G401.6 (cell line): ENCODE results near the gene ALG11.
A peak's percentile ranks its signal among the peaks of the same experiment; 100 is the strongest.

Experiments used
- FAIRE-seq: peaks from 2 replicates; lab custom pipeline; 2012; peaks lifted over from hg19 to GRCh38; lab: Jason Lieb, UNC

The ALG11 gene

DNA sequence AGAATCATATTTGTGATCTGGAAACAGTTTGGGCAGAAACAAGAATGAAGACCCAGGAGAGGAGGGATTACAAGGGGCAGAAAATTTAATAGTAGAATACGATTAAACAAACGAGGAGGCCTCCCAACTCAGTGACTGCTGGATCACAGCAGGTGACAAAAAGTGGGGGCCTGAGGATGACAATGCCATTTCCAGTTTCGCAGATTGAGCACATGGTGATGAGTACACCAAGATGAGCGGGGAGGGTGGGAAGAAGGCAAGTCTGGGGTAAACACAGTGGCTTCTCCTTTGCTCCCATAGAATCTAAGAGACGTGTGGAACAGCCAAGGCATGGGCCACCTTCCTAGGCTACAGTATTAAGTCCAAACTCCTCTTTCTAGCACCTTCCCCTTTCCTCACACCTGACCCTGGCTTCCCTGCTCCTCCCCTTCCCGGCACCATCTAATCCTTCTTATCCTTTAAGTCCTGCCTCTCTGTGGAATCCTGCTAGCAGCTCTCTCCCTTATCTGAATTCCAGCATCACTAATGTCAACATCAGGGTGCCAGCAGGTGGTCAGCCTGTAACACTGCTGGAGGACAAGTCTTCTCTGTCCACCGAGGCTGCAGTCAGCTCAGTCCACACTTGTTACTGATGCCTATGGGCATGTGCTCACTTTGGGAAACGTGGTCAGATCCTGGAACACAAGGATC lies 14.4 kb upstream of the ALG11 start:
- FAIRE-seq = no peak

DNA sequence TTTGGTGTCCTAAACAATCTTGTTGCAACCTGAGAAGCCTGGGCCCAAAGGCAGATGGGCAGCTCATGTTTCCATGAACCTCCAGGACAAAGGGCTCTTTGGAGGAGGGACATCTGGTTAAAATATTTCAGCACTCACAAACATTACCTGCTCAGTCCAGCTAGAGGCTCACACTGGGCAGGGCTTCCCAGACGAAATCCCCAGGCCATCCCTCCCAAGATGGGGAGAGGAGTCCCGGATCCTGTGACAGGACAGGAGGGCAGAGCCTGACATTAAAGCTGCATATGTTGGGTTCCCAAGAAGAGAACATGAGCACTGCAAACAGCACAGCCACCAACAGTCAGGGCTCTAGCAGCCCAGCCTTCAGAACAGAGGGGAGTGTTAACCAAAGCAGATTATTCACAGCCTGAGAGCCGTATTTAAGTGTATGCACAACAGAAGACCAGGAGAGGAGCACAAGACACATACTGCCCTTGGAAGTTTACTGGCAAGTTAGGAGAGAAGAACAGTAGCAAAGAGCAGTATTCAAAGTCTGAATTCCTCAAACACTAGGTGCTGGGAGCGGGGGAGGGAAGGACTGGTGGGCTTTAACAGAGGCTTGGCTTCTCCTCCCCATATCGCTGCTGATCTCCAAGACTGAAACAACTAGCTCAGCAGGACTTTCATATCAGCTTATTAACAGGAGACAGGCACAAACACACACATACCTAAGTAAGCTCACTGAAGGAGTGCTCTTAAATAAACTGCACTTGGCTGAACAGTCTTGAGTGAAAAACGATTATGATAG lies 13.3 kb upstream of the ALG11 start:
- no peak for FAIRE-seq

DNA sequence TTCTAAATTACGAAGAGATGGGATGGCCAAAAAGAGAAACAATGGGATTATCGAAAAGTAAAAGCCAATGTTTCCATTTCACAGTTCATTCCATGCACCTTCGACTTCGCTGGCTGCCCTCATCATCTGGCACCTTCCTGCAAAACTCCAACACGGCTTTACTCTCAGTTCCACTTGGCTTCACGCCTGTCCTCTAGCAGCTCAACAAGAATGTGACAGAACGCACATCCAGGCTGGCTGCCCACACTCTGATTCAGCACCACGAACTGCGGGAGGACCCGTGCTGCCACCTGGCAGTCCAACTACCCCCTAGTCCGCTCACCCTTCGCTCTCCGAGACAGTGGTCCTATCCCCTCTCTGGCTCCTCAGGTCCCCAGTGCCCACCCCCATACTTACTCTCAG lies 12.7 kb upstream of the ALG11 start:
- no peak for FAIRE-seq

DNA sequence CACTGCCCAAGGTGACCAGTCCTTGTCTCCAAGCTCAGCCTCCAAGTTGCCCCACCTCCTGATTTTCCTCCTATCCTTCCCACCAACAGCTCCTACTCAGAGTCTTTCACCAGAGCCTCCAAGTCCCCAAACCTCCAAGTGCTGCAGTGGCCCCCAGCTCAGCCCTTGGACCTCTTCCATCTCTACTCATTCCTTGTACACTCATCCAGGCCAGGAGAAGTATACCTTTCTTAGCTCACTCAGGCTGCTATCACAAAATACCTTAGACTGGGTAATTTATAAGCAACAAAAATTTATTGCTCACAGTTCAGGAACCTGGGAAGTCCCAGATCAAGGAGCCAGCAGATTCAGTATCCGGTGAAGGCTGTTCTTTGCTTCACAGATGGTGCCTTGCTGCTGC lies 12.3 kb upstream of the ALG11 start:
- no peak for FAIRE-seq

DNA sequence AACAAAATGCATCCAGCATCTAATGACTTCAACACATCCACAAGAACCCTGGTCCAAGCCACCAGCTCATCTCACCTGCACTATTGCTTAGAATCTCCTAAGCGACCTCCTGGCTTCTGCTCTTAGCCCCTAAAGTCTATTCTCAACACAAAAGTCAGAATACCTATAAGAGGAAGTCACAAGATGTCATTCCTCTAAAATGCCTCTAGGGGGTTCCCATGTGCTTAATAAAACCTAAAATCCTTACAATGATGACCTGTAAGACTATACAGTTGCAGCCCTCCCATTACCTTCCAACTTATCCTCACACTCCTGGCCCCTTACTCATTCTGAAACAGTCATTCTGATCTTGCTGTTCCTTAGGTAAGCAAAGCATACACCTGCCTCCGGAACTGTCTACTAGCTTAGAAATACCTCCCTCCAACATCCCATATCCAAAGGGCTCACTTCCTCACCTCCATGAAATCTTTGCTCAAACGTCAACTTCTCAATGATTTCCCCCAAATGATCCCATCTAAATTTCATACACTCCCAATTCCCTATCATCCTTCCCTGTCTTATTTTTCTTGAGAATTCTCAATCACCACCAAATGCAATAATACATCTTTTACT lies 11.0 kb upstream of the ALG11 start:
- FAIRE-seq = peak; percentile 78

DNA sequence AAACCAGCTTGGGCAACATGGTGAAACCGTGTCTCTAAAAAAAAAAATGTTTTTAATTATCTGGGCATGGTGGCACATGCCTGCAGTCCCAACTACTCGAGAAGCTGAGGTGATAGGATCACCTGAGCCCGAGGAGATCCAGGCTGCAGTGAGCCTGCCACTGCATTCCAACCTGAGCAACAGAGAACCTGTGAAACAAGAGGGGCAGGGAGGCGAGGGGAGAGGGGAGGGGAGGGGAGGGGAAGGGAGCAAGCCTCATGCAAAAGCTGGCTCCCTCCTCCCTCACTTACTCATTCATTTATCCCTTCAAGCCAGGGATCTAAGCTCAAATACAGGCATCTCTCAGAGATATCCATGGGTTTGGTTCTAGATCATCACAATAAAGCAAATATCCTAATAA lies 9.8 kb upstream of the ALG11 start:
- FAIRE-seq = no peak

DNA sequence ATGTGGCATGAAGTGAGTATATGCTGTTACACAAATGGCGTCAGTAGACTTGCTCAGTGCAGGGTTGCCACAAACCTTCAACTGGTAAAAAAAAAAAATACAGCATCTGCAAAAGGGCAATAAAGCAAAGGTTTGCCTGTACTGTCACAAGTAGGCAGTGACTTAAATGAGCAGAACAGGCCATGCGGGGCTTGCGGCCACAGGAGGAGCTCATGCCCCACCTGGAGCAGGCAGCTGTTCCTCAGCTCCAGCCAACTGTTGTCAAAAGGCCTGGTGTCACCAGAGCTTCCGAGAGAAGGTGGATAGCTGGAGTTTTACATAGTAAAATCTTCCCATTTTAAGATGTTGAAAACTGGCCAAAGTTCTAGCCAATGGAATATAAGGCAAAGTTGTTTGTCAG lies 8.7 kb upstream of the ALG11 start:
- no peak for FAIRE-seq

DNA sequence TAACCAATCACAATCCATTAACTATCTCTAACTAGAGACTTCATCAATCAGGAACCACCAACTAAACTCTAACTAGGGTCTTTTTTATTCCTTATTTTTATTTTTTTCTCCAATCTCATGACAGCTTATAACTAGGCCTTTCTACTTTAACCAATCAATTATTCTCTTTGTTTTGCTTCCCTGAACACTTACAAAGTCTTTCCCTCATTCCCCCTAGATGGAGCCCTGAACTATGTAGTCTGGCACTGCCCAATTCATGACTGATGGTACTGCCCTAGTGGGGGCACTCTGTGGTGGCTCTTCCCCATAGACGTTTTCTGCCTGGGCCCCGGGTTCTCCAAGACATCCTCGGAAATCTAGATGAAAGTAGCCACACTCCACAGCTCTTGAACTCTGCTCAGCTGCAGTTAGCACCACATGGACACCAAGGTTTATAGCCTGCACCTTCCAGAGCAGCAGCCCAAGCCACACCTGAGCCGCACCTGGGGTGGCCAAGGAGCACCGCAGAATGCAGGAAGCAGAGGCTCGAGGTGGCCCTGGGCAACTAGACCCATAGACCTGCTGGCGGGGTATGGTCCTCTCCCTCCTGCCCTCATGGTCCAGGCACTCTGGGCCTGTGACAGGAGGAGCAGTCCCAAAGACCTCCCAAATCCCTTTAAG lies 7.6 kb upstream of the ALG11 start:
- FAIRE-seq = no peak

DNA sequence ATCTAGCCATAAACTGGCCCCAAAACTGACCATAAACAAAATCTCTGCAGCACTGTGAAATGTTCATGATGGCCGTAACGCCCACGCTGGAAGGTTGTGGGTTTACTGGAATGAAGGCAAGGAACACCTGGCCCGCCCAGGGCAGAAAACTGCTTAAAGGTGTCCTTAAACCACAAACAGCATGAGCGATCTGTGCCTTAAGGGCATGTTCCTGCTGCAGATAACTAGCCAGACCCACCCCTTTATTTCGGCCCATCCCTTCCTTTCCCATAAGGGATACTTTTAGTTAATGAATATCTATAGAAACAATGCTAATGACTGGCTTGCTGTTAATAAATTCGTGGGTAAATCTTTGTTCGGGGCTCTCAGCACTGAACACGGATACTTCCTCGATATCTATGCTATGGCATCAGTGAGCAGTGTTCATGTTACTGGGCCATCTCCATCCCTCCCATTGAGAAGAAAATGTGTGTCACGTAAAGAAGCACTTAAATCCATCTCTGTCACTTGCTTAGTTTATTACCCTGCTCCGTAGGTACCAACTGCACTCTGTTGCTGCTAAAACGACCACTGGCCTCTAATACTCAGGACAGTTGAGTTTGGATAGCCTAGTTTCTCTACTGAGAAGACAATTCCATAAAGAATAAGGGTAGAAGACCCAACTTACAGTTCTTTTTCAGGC lies 6.2 kb upstream of the ALG11 start:
- FAIRE-seq = no peak

DNA sequence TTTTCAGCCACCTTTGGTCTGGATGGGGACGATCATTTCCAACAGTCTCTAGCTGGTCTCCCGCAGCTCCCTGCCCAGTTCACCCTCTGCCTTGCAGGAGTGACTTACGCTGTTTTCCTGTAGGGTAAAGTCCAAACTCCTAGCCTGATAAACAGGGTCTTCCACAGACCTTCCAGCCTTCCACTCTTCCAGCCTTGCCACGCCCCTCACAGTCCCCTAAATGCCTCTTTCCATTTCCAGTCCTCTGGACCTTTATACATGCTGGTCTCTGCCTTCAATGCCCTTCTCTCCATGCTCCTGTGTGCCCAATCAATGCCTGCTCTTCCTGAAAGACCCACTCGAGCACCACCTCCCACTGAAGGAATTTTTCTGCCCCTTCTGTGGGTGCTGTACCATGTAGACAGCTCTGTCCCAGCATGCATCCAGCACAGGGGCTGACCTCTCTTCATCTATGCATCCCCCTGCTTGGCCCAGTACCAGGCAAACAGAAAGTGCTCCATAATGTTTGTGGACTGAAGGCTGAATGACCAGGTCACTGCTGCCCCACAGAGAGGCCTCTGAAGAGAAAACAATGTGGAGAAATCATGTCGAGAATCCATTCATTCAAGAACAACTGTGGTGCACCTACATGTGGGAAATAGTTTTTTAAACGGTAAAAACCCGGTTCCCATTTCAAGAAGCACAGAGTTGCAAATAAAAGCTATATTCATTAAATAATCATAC lies 5.5 kb upstream of the ALG11 start:
- FAIRE-seq = no peak

DNA sequence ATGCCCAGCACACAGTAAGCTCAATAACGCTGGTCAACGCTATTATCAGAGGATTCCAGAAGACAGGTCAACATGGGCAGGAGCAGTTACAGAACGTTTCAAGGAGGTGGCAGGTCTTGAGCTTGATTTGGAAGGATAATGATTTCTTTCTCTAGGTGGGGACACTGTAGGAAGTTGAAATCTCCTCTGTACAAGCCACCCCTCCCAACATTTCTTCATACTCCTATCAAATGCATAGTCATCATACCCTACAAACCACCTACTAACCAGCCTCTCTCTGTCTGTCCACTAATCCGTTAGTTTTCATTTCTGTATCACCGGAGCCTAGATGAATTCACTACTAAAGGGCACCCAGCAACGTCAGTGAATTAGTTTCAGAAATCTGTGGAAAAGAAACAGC lies 2.3 kb upstream of the ALG11 start:
- FAIRE-seq = no peak

DNA sequence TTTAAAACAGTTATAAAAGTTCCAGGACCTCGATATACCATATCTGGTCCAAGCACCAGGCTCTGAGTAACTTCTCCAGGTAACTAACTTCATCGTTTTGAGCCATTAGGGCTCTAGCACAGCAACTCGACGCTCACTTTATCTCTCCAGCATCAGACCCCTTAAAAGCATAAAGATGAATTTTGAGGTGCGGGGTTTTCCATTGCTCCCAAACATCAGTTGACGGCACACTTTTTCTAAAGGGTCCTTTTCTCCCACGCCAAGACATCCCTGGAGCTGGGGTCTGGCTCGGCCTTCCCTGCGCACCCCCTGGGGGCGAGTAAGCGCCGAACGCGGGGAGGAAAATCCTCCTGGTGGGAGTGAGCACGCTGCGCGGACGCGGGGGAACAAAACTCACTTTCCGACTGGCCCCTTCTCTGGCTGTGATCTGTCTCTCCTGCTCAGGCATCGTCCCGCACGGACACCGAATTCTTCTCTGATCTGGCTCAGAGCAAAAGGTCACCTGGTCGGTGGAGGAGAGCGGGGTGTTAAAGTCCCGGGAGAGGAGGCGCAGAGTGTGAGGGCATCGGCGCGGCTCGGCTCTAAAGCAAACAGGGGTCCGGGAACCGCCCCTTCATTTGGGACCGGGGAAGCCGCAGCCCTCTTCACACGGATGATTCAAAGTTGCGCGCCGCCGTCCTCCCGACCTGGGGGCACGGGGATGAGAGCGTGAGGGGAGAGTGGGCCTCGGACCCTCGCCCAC lies 1.1 kb upstream of the ALG11 start, which contains the start of gene ATP7B:
TSS of gene ATP7B (minus strand) at position 561 of the 742 bp plus-strand sequence. CDS start at position 448, 113 bp downstream.
- no peak for FAIRE-seq

DNA sequence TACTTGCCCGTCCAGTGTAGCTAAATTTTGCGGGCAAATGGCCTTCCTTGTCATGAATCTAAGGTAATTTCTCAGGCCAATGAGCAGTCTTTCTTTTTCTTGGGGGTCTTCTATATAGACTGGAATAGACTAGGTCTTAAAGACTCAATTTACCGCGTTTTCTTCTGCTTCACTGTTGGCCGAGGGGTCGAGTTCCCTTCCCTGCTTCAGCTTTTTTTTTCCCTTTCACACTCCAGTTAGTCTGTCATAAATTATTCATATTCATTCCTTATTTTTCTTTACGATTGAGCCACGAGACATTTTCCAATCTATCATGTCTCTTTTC lies 276 bp downstream of the ALG11 start:
- no peak for FAIRE-seq

DNA sequence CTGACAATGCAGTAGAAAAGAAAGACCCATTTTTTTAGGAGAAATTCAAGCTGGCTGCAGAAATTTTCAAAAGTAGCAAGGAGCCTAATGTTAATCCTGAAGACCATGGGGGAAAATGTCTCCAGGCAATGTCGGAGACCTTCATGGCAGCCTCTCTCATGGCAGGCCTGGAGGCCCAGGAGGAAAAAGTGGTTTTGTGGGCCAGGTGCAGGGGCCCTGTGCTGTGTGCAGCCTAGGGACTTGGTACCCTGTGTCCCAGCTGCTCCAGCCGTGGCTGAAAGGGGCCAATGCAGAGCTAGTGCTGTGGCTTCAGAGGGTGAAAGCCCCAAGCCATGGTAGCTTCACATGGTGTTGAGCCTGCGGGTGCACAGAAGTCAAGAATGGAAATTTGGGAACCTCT lies 4.1 kb downstream of the ALG11 start:
- no peak for FAIRE-seq

DNA sequence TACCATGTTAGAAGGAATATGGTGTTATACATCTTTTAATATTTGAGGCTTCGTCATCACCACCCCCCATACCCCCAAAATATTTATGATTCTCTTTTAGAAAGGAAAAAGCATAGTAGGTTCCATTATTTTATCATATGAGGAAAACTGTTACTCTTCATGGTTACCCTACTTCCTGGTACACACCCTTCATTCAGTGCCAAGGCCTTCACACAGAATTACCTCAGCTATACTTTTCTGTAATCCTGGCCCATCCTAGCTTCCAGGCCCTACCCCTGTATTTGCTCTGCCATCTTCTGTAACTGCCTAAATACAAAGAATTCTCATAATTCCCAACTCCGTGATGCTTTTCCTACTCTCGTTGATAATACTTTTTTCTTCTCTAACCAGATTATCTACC lies 8.0 kb downstream of the ALG11 start:
- no peak for FAIRE-seq

DNA sequence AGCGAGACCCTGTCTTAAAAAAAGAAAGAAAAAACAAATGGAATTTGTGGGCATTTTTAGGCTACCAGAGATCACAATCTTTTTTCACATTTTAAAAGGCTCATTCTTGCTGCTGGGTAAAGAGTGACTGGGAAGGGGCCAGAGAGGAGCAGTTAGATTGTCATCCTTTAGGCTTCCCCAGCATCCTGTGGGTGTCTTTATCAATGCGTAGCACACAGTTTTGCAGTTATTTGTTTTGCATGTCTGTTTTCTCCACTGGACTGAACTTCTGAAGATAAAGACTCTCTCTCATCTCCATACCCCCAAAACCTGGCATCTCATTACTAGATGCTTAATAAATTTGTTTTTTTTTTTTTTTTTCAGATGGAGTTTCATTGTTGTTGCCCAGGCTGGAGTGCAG lies 10.2 kb downstream of the ALG11 start:
- no peak for FAIRE-seq

DNA sequence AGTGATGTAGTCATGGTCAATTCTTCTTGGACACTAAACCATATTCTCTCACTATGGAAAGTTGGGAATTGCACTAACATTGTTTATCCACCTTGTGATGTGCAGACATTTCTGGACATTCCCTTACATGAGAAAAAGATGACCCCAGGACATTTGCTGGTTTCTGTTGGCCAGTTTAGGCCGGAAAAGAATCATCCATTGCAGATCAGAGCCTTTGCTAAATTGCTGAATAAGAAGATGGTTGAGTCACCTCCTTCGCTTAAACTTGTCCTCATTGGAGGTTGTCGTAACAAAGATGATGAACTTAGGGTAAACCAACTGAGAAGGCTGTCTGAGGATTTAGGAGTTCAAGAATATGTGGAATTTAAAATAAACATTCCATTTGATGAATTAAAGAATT lies 12.3 kb downstream of the ALG11 start, which contains the start of gene UTP14C:
TSS of gene UTP14C (plus strand) at position 211 of the 400 bp plus-strand sequence. CDS start 4,114 bp downstream, outside the sequence.
- FAIRE-seq = no peak

DNA sequence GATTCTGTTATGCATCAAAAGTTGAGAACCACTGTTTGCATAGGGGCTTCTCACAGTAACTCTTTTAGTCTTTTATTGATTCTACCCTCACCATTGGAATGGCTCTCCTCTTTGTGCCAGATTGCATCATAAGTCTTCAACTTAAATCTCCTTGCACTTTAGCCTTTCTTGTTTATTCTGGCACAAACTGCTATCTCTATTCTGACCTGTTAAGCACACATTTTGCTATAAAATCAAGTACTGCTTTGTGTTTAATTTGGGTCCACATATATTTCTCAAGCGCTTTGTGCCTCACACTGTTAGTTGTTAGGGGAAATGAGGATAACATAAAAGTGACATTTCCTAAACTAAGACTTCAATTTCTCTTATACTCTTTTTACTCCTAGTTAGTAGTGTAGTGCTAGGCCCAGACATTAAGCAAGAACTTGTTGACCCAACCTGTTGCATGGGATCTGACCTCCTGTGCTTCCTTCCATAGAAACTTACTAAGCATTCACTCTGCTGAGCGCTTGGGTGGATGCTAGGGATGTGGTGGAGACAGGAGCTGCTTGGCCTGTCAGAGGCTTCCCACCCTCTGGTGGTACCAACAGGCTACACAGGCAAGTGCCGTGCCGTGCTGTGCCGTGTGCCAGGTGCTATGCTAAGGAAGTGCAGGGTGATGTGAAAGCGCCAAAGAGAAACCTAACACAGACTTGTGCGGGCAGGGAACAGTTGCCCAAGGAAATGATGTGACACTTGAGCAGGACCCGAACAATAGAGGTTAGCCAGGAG lies 13.5 kb downstream of the ALG11 start:
- no peak for FAIRE-seq

DNA sequence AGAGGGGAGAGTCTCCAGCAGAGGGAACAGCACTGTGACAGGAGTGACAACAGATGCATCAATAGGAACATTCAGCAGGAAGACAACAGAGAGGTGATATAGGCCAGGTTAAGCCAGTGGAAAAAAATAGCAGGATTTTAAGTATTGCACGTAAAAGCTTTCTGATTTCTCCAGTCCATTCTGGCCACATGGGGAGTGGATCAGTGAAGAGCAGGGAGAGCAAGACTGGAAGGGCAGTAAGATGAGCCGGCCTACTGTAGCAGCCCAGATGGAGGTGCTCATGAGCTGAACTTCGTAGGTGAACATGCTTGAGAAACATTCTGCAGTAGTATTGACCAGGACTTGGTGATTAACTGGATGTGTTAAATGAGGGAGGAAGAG lies 14.0 kb downstream of the ALG11 start:
- no peak for FAIRE-seq

DNA sequence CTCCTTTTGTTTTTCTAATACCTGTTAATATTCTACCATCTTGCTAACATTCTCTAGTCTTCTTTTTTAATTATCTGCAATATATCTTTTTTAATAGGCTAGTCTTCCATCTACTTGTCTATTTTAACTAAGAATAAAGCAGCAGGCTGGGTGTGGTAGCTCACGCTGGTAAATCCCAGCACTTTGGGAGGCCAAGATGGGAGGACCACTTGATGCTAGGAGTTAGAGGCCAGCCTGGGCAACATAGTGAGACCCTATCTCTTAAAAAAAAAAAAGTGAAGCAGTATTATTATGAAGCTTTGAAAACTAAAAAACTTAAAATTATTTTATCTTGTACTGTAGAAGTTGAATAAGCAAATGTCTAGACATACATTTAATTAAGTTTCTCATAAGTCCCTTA lies 15.6 kb downstream of the ALG11 start:
- no peak for FAIRE-seq
